HG03575 (cell line): Measurements from ENCODE around the gene CAMK1D.

ENCODE experiments used
- ATAC-seq: cut with Tn5 transposase; IDR thresholded peaks from one replicate; pipeline ENCODE4 v1.9.1; 2021; ENCODE audit not compliant: unreplicated experiment, insufficient number of reproducible peaks, low FRiP score; ENCODE audit errors: extremely low read depth

The CAMK1D gene

DNA sequence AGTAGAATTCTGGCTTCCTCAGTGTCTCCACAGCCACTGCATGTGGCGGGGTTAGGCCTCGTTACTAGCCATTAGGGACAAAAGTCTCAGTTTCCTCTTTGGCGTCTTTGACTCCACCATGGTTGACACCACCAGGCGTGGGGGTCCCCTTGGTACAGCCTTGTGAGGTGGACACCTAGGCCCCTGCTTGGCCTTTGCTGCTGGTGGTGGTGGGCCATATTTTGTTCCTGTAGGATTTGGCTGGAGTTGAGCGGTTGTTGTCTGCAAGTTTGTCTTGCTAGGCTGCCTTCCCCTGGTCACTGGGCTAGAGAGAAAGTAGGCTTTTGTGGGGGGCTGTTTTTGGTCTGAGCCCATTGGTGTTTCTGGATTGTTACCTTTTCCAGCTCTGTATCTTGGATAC lies 272.7 kb downstream of the CAMK1D start:
- ATAC-seq = no peak

GRCh38 chr10:12622691-12623090 lies 273.3 kb downstream of the CAMK1D start:
- no peak for ATAC-seq

GRCh38 chr10:12625393-12626023 lies 276.2 kb downstream of the CAMK1D start:
- no peak for ATAC-seq

GRCh38 chr10:12628153-12628552 lies 278.8 kb downstream of the CAMK1D start:
- no peak for ATAC-seq

DNA sequence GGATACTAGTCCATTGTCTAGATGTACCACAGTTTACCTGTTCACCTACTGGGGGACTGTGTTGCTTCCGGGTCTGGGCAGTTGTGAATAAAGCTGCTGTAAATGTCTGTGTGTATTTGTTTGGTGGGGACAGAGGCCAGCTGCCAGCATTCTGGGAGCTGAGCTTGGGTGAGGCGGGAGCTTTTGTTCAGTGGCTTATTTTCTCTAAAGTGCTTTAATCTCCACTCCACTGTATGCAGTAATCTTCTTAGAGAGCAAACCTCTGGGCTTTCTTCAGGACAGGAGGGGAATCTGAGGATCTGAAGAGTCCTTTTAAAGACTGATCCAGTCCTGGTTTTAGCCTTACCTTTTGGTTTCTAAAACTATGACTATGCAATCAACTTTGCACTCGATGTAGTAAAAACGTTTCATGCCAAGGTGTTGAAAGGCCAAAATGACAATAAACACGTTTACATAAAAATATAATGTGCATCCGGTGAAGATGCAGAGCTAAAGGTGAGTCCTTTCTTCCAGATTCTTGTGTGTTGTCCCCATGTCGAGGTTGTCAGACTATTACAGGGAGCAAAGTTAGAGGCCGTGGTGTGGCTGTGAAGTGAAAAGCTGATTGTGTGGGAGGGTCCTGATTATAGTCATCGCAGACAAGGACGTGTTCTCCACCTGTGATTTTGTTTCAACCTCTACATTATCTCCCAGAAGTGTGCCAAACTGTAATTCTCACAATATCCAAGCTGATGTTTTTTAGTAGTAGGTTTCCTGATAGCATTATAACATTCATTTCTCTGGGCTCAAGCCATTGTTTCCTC lies 279.8 kb downstream of the CAMK1D start:
- no peak for ATAC-seq

DNA sequence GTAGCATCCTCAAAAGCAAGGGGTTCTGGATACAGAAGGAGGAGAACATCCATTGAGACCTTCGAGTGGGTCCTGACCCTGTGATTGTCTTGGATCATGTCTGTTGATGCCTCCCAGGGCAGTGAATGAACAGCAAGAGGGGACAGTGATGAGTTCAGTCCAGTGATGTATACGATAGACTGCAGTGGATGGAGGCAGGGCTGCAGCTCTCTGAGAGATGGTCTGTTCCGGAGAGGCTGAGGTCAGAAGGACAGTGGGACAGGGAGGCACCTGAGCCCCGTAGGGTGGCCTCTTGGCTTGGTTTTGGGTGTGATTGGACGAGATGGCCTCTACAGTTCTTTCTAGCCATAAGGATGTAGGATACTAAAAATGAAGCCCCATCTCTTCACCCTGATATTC lies 280.4 kb downstream of the CAMK1D start:
- no peak for ATAC-seq

- ATAC-seq = no peak
These were observed 281.9 kb downstream of the CAMK1D start for GRCh38 chr10:12631216-12631615.

DNA sequence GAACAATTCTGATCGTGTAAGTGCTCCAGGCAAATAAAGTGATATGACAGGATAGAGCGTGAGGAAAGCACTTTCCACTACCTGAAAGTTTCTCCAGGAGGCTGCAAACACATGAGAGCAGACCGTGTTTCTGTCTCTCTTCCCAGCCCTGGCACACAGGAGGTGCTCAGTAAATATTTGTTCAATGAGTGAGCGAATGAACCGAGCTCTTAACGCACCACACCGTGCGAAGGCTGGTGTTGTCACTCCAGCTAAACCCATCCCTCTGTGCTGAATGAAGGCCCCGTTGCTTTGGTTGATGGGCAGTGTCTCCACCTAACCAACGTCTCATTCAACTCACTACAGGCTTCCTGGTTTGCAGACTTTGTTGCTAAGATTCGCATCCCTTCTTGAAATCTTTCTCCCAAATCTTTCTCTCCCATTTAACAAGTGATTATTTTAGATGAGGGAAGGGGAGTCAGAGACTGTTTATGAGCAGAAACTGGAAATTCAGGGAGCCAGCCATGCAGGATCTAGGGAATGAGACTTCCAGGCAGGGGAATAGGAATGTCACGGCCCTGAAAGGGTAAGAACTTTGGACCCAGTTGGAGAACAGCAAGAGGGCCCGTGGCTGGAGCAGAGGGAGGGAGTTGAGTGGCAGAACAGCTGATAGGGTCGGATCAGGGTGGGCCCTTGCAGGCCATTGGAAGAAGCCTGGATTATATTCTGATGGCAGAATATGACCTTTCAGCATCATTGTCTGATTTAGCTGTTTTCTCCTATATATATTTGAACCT lies 282.6 kb downstream of the CAMK1D start:
- ATAC-seq = no peak

- ATAC-seq = no peak
These were observed 284.7 kb downstream of the CAMK1D start for GRCh38 chr10:12633776-12634620.

GRCh38 chr10:12634621-12634931 lies 285.2 kb downstream of the CAMK1D start:
- ATAC-seq = no peak

- ATAC-seq = no peak
These were observed 285.8 kb downstream of the CAMK1D start for GRCh38 chr10:12635127-12635541.

DNA sequence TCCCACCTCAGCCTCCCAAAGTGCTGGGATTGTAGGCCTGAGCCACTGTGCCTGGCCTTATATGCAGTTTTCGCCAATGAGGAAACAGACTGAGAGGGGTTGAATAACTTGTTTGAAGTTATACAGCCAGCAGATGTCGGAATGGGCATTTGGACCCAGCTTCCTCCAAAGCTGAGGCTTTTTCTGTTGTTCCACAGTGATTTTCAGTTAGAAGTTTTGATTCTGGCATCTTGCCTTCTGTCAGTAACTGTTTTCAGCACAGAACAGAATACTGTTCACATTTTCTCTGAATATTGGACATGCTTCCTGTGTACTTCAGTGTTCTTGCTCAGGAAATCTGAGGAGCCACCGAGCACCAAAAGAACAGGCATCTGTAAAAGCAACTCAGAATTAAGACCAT lies 287.2 kb downstream of the CAMK1D start:
- no peak for ATAC-seq

DNA sequence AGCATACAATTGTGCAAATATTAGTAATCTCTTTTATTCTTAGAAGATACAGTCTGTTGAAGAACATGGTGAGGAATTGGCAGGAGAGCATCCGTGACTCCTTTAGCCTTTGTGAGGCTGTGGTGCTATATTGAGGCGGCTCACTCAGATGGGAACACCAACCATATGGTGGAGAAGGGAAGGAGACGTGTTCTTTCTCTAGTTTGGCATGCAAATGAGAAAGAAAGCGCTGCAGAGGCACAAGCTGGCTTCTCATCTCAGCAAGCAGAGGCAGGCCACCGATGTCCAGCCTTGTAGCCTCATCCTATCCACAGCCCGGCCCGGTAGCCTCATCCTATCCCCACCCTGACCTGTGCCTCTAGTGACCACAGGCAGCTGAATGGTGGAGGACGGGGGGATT lies 288.3 kb downstream of the CAMK1D start:
- ATAC-seq = no peak

DNA sequence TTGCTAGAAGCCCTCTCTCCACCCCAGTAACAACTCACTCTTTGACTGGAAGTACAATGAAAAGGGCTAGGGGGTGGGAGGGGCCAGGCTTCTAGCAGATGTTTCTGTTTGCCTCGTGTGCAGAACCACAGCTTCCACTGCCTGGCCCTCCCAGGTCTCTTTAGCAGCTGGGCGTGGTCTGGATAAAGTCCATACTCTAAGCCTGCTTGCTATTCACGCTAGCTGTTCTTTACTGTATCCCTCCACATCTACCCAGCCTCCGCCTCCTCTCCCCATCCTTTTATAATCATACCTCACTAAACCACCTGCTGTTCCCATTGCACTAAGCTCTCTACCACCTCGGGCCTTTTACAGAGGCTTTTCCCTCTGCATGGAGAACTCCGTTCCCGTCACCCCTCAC lies 288.8 kb downstream of the CAMK1D start:
- no peak for ATAC-seq

- ATAC-seq = no peak
These were observed 289.4 kb downstream of the CAMK1D start for GRCh38 chr10:12638781-12639180.

DNA sequence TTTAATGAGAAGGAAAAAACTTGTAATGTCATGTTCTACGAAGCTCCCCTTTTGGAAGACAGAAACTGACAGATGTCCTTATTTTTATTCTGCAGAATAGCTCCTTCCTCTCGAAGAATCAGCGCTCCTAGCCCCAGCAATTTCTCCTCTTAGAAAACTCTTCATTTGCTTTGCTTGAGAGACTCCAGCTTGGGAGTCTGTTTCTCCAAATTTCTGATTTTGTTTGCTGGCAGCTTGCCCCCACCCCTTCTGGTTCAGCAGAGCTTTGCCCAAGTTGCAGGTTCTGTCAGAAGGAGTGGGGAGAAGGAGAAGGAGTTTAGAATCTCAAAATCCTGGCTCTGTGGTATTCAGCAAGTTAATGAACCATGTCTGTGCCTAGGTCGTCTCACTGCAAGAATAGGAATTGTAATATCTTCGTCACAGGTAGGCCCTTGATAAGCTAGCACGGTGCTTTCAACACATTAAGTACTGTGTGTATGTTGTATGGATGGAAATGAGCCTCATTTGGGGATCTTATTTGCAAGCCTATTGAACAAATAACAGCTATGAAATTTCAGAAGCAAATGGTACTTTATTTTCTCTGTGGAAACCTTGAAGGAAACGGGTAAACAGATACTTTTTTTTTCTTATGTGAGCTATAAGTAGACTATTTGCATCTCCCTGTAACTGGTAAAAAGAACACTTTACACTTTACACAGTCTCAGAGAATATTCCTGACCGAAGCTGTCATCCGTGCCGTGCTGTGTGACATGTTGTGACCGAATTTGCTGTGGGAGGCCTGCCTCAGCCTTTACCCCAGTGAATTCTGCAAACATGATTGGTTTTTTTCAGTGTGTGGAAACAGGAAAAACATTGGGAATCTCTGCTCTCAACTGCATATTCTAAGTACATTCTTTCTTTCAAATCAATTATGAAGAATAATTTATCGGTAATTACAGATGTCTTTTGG lies 290.9 kb downstream of the CAMK1D start:
- no peak for ATAC-seq

GRCh38 chr10:12642036-12642435 lies 292.7 kb downstream of the CAMK1D start:
- no peak for ATAC-seq

DNA sequence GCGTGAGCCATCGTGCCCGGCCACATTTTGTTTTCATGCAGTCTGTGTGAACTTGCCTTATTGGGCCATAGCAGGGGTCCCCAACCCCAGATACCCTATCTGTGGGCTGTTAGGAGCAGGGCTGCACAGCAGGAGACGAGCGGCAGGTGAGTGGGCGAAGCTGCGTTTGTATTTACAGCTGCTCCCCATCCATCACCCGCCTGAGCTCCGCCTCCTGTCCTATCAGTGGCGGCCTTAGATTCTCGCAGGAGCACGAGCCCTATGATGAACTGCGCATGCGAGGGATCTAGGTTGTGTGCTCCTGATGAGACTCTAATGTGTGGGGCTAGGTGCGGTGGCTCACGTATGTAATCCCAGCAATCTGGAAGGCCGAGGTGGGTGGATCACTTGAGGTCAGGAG lies 293.9 kb downstream of the CAMK1D start:
- ATAC-seq = no peak
